VCaP (cell line): Measurements from ENCODE around the gene AFAP1.

Experiments
- H3K27ac ChIP-seq: fragments of 450-650 bp; 2 replicates; pipeline ENCODE4 v1.5.1; 2017
- CTCF ChIP-seq: fragments of 450-650 bp; conservative IDR thresholded peaks from 2 replicates; pipeline ENCODE4 v1.5.1; 2017; ENCODE audit warnings: mild to moderate bottlenecking, moderate library complexity

Gene AFAP1

GRCh38 chr4:7731437-7731836 lies 208.2 kb downstream of the AFAP1 start:
- no peak for TF ChIP-seq CTCF
- H3K27ac ChIP-seq, result no peak overlapping the region

- H3K27ac ChIP-seq, result no peak overlapping the region
- no peak for TF ChIP-seq CTCF
Observed at GRCh38 chr4:7727749-7728148, 211.9 kb downstream of the AFAP1 start.

GRCh38 chr4:7726665-7727413 lies 212.8 kb downstream of the AFAP1 start:
- TF ChIP-seq CTCF, result no peak

GRCh38 chr4:7725951-7726350 lies 213.7 kb downstream of the AFAP1 start:
- no peak overlapping the region for H3K27ac ChIP-seq
- no peak for TF ChIP-seq CTCF

More at GRCh38 chr4:7726665-7727413, 212.8 kb downstream of the AFAP1 start:
- no peak overlapping the region for H3K27ac ChIP-seq

- TF ChIP-seq CTCF, result no peak
- H3K27ac ChIP-seq, result no peak overlapping the region
Observed at GRCh38 chr4:7723625-7724024, 216.0 kb downstream of the AFAP1 start.

GRCh38 chr4:7722766-7723387 lies 216.8 kb downstream of the AFAP1 start:
- no peak overlapping the region for H3K27ac ChIP-seq

More at GRCh38 chr4:7722766-7723387, 216.8 kb downstream of the AFAP1 start:
- TF ChIP-seq CTCF, result no peak
